Cardiac septum (tissue), 1 donor: ENCODE results near the gene HEATR9. TPM values are rescaled to one million over a fixed set of nuclear protein-coding genes. Genes with fewer than 3 reads are reported as not detected.

ENCODE experiments used
- DNase-seq: peaks from one replicate; pipeline ENCODE4 v3.0.0-alpha.2; 2020; ENCODE audit warnings: low spot score
- intact Hi-C: fragments of 100-400 bp; cut with DNase I; formaldehyde crosslinking; loops from one replicate; pipeline ENCODE4 v1.14.0; 2022
- total RNA-seq: library from RNA; stranded (reverse); fragmentation: NEBNext Ultra II Directional; extraction: Animal tissue kit (Norgen Biotek cat#: 25700); gene quantifications from one replicate; pipeline ENCODE4 v1.2.1, GENCODE V29; 2021
- donor health status: DM: no; HTN: no; CAD: no.

The HEATR9 gene
- total RNA-seq, 1 donor from 2014 or later = not detected

DNA sequence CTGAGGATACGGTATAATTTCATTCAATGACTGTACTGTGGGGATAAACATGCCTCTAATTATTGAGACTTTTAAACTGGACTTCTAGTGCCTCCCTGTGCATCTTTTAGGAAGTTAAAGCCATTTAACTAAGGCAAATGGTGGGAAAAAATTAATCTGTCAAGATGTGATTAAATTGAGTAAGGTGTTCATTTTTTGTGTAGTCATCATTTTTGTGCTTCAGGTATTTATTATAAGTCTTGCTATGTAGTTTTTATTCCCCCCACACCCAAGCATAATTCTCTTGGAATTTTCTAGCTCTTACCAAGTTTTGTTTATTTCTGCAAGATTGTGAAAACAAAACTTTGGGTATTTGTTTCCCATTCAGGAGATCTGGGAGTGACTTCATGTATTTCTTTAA is 49.2 kb downstream of the HEATR9 start:
- no peak for DNase-seq
- intact Hi-C loops = no loop called here

DNA sequence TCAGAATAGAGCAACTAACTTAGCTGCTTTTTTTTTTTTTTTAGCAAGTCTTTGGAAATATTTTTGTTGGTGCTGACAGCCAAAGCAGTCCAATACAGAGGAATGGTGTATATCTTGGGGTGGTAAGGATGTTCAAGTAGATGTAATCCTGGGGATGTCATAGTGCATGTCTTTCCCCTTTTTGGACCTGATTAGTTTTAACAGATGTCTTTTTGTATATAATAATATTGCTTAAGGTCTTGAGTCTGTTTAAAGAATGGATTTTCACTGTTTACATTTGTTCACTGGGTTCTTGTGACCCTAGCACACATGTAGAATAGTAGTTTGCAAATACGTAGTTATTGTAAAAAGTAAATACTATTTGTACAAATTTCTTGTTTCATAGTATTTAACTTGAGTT is 51.5 kb downstream of the HEATR9 start:
- DNase-seq = no peak
- intact Hi-C loops = no loop called here

DNA sequence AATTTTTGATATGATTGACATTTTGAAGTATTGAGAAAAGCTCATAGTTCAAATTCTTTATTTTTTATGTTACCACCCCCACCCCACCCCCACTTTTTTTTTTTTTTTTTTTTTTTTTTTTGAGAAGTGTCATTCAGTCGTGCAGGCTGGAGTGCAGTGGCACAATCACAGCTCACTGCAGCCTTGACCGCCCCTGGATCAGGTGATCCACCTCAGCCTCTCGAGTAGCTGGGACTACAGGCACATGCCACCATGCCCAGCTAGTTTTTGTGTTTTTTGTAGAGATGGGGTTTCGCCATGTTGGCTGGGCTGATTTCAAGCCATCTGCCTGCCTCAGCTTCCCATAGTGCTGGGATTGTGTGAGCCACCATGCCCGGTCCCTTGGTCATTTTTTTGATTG is 52.0 kb downstream of the HEATR9 start:
- no peak for DNase-seq
- intact Hi-C loops = no loop called here

DNA sequence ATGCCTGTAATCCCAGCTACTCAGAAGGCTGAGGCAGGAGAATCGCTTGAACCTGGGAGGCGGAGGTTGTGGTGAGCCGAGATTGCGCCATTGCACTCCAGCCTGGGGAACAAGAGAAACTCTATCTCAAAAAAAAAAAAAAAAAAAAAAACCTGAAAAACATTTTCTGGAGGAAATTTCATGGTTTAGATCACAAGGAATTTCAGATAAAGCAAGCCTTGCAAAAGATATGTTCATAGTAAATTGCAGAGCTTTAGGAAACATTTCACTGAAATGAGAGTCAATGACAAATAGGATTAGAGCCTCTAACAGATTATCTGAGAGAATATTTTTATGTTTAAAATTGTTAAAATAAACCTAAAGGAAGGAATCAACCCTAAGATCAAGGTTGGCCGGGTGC is 56.2 kb downstream of the HEATR9 start:
- intact Hi-C loops = no loop called here
- no peak for DNase-seq

DNA sequence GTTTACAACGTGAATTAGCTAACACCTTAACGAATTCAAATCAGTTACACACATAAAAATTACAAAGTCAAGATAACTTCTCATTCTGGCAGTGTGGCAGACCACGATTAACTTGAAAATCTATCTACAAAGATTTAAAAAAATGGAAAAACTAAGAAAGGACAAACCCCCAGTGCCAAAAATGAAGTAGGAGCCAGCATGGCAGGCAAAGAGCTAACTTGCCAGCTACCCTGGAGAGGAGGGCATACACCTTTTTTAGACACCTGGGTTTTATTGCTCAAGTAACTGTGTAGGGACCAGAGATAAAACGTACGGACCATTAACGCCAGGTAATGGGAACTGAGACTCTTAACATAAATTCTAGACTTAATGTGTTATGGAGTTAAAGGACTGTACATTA is 56.9 kb downstream of the HEATR9 start:
- no peak for DNase-seq
- intact Hi-C loops = no loop called here

DNA sequence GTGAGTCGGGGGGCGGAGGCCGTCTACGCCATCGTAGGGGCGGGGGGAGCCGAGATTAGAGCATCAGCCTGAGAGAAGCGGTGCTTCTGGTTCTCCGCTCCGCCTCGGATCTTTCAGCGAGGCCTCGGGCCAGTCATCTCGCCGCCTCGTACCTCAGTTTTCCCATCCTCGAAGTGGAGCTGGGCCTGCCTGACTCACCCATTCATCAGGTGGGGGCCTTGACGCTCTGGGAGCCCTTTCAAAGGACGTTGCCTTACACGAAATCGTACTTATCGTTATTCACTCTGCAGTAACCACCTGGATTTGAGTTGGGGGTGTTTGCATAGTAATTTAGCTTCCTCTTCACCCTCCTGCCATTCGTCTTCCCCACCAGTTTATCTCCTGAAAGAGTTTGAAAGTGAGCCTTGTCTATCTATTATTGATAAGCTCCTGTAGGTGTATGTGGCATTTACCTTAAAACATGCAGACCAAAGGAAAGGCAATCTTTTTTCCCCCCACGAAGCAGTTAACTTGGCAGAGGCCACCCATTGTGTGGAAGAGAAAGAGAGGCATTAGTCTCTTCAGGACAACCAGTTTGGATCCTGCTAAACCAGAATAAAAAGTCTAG is 58.7 kb downstream of the HEATR9 start:
- no peak for DNase-seq
- intact Hi-C loops = loop anchor here (10.0 kb wide), 1 partner anchor 435 kb away; the partner anchor contains the start of gene SLFN11

DNA sequence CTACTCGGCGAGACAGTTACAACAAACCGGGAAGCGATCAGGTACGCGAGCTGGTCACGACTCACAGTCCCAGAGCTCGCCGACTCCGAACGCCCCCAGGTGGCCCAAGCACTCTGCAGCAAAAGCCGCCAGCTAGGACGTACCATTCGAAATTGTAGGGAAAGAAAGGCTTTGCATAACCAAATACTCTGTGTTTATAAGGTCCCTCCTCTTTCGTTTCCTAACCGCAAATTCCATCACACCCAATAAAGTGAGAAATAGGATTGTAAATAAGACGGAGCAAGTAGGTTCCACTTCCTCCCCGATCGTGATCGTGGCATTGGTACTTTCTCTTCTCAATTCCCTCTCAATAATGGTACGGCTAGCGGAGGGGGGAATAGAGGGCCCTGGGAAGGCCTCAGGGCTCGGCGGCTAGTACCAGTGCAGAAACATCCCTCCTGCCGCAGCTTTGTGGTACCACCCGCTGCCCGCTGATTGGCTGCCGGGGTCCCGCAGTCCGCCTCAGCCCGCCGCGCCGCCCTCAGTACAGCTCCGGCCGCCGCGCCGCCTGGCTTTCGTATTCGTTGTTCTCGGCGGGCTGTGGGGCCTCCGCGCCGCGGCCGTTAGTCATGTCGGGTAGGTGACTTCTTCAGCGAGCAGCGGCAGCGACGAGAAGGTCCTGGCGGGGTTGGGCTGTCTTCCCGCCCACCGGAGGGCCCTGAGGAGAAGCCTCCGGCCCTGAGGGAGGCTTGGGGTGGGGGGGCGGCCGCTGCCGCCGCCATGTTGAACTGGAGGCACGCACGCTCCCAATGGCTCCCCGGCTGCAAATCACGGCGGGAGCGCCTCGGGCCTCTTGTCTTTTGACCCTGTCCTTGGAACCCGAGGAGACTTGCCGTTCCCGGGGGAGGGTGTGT is 59.5 kb downstream of the HEATR9 start, which contains the start of gene TAF15:
Gene TAF15 (plus strand): TSS at position 523 of the 893 bp plus-strand sequence. CDS start 86 bp downstream, at position 609.
- intact Hi-C loops = loop anchor here (10.0 kb wide), 1 partner anchor 434 kb away; the partner anchor contains the start of gene SLFN11
- peak; percentile 98 for DNase-seq

DNA sequence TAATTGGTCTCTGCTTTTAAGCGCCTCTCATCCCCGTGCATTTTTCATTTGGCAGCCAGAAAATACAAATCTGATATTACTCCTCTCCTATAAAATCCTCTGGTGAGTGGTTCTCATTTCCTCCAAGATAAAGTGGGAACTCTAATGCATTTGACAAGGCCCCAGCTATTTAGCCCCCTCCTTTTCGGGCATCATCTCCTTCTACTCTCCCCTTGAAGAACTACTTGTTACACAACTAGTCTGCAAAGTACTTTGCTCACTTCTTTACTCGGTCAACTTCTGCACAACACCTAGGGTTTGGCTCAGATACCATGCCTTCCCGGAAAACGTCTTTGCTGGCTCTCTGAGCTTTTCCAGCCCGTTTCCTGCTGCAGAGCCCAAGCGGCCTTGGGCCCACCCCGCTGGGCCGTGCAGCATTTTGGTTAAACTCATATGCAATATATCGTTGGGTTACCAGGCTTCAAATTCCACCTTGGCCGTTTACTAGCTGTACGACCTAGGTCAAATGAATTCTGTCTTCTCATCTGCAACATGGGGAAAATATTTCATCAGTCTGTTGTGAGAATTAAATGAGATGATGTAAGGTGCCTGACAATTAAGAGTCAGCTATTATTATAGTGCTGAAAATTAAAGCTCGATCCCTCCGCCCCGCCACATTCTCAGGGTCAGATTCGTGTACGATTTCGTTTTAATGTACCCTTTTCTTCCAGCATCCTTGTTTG is 60.3 kb downstream of the HEATR9 start:
- intact Hi-C loops = loop anchor here (10.0 kb wide), 1 partner anchor 434 kb away; the partner anchor contains the start of gene SLFN11
- no peak for DNase-seq

DNA sequence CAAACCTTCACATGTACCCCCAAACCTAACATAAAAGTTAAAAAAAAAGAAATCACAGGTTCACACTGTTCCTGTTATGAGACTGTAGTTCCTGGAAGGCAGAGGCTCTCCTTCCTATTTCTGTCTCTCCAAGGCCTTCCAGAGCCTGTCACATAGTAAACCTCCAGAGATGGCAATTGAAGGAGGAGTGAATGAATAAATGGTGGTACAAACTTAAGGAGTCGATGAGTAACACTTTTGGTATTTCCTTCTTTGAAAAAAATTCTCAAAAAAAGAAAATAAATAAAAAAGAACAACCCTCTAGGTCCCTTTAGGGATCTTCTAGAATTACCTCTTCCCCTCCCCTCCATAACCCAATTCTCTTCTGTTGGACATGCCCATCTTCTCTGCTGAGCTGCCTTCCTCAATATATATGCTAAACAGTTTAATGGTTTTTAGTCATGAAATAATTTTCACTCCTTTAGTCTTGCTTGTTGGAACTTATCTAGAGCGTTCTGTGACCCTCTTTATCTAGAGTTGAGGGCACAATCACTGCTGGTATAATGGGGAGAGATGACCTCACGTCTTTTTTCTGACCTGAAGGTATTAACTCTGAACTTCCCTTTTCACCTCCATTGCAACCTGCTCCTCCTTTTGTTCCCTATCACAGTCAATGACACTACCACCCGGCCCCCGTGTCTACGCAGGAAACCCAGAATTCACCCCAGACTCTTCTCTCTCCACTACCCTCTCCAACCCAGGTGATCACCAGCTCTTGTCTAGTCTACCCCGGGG is 61.1 kb downstream of the HEATR9 start:
- intact Hi-C loops = loop anchor here (10.0 kb wide), 1 partner anchor 433 kb away; the partner anchor contains the start of gene SLFN11
- DNase-seq = no peak

Other genes starting within 250 kb of the HEATR9 start
- gene RASL10B, start 137.3 kb downstream of the HEATR9 start, total RNA-seq = 22.0 TPM
- gene GAS2L2, start 115.7 kb downstream of the HEATR9 start, total RNA-seq = 0.08 TPM
- not detected for gene C17orf50, start 108.0 kb downstream of the HEATR9 start, total RNA-seq
- gene MMP28, start 73.2 kb downstream of the HEATR9 start, total RNA-seq = 1.2 TPM
- gene TAF15, start 59.4 kb downstream of the HEATR9 start, total RNA-seq = 140 TPM
- 2.6 TPM for gene CCL5, start 11.5 kb upstream of the HEATR9 start, total RNA-seq
- not detected for gene RDM1, start 61.9 kb upstream of the HEATR9 start, total RNA-seq
- not detected for gene LYZL6, start 74.8 kb upstream of the HEATR9 start, total RNA-seq
- not detected for gene CCL16, start 112.6 kb upstream of the HEATR9 start, total RNA-seq
- gene CCL14, start 117.8 kb upstream of the HEATR9 start, total RNA-seq = 6.7 TPM
- not detected for gene CCL15, start 132.7 kb upstream of the HEATR9 start, total RNA-seq
- gene CCL23, start 149.1 kb upstream of the HEATR9 start, total RNA-seq = not detected
- 2.3 TPM for gene CCL18, start 195.4 kb upstream of the HEATR9 start, total RNA-seq
- gene CCL3, start 221.3 kb upstream of the HEATR9 start, total RNA-seq = 0.86 TPM
- gene CCL4, start 234.9 kb upstream of the HEATR9 start, total RNA-seq = 0.81 TPM